Measurements from ENCODE around the gene PLA2G1B. TPM values are rescaled to one million over a fixed set of nuclear protein-coding genes. Genes with fewer than 3 reads are reported as not detected.

Gene PLA2G1B
- total and polyA plus RNA-seq, 2 of the 13 experiments (the other 11 are each of a cell fraction or from before 2014, with no cell fraction given) = 0.33 to 1.4 TPM

GRCh38 chr12:120292661-120293531, 34.7 kb downstream of the PLA2G1B start, which contains the start of gene RNU4-1 (continued):
- TF ChIP-seq TRIM22 (IDR thresholded peaks at IDR 0.05) (no peak), ZNF10 (CRISPR knock-in tag; IDR thresholded peaks at IDR 0.05; ENCODE audit: borderline replicate concordance, low read depth) (no peak), KAT8 (CRISPR knock-in tag; IDR thresholded peaks at IDR 0.05) (peak; percentile 82), NPAS2 (CRISPR knock-in tag; IDR thresholded peaks at IDR 0.05; ENCODE audit: borderline replicate concordance) (no peak), ZNF24 (IDR thresholded peaks at IDR 0.05) (no peak), ZBTB7B (CRISPR knock-in tag; IDR thresholded peaks at IDR 0.05) (no peak), SNAPC2 (CRISPR knock-in tag; IDR thresholded peaks at IDR 0.05) (peak; percentile 100), MLX (CRISPR knock-in tag; IDR thresholded peaks at IDR 0.05) (0 out of 2 replicates have a peak, but pooled peaks have one; percentile 50), SETDB1 (CRISPR knock-in tag; IDR thresholded peaks at IDR 0.05; ENCODE audit: borderline replicate concordance) (no peak), ZNF574 (CRISPR knock-in tag; IDR thresholded peaks at IDR 0.05) (peak; percentile 80), ZNF619 (CRISPR knock-in tag; IDR thresholded peaks at IDR 0.05) (no peak), GTF2F1 (IDR thresholded peaks at IDR 0.05; ENCODE audit: low read length) (peak; percentile 99), ZNF646 (CRISPR knock-in tag; IDR thresholded peaks at IDR 0.05) (no peak)
